ENCODE measurements around the gene TSC22D1. TPM values are rescaled to one million over a fixed set of nuclear protein-coding genes. Genes with fewer than 3 reads are reported as not detected.

TSC22D1 gene
- total RNA-seq, 1 donor from 2014 or later, result 149 TPM

- Histone ChIP-seq H3K9me3 (no peaks in the 10 kb centered on the region), H3K4me3 (no peak overlapping the region), H3K27me3 (no peaks in the 10 kb centered on the region), H3K4me1 (no peaks in the 10 kb centered on the region), H3K36me3 (no peaks in the 10 kb centered on the region), H3K27ac (no peak overlapping the region)
- intact Hi-C loops (cut with DNase I), result no loop called here
- no peak for TF ChIP-seq CTCF (IDR thresholded peaks at IDR 0.05)
- DNase-seq, result no peak
- ATAC-seq, result no peak
These were observed 164.3 kb downstream of the TSC22D1 start for GRCh38 chr13:44411841-44412240.

- intact Hi-C loops (cut with DNase I), result no loop called here
- no peak for DNase-seq
These were observed 165.7 kb downstream of the TSC22D1 start for GRCh38 chr13:44410328-44410859.

GRCh38 chr13:44409595-44409994, 166.5 kb downstream of the TSC22D1 start:
- Histone ChIP-seq H3K4me3 (no peak overlapping the region), H3K36me3 (no peaks in the 10 kb centered on the region), H3K27ac (no peak overlapping the region), H3K27me3 (no peaks in the 10 kb centered on the region), H3K9me3 (no peaks in the 10 kb centered on the region), H3K4me1 (no peaks in the 10 kb centered on the region)
- no peak for DNase-seq
- ATAC-seq, result no peak
- TF ChIP-seq CTCF (IDR thresholded peaks at IDR 0.05), result no peak
- intact Hi-C loops (cut with DNase I), result no loop called here

More at GRCh38 chr13:44410328-44410859, 165.7 kb downstream of the TSC22D1 start:
- Histone ChIP-seq H3K4me1 (no peaks in the 10 kb centered on the region), H3K27ac (no peak overlapping the region), H3K36me3 (no peaks in the 10 kb centered on the region), H3K9me3 (no peaks in the 10 kb centered on the region), H3K27me3 (no peaks in the 10 kb centered on the region), H3K4me3 (no peak overlapping the region)
- no peak for TF ChIP-seq CTCF (IDR thresholded peaks at IDR 0.05)
- no peak for ATAC-seq

- Histone ChIP-seq H3K36me3 (no peaks in the 10 kb centered on the region), H3K4me3 (no peak overlapping the region), H3K27ac (no peak overlapping the region), H3K27me3 (no peaks in the 10 kb centered on the region), H3K4me1 (no peaks in the 10 kb centered on the region), H3K9me3 (no peaks in the 10 kb centered on the region)
- no peak for DNase-seq
- no peak for ATAC-seq
- intact Hi-C loops (cut with DNase I), result no loop called here
- no peak for TF ChIP-seq CTCF (IDR thresholded peaks at IDR 0.05)
These were observed 168.2 kb downstream of the TSC22D1 start for GRCh38 chr13:44407891-44408290.

GRCh38 chr13:44407379-44407778, 168.8 kb downstream of the TSC22D1 start:
- no peak overlapping the region for H3K4me3 ChIP-seq
- DNase-seq, result no peak
- TF ChIP-seq CTCF (IDR thresholded peaks at IDR 0.05), result no peak
- no peaks in the 10 kb centered on the region for H3K9me3 ChIP-seq
- H3K36me3 ChIP-seq, result no peaks in the 10 kb centered on the region
- H3K27ac ChIP-seq, result no peak overlapping the region
- H3K27me3 ChIP-seq, result no peaks in the 10 kb centered on the region
- no peaks in the 10 kb centered on the region for H3K4me1 ChIP-seq
- intact Hi-C loops (cut with DNase I), result no loop called here
- no peak for ATAC-seq

- no peak for ATAC-seq
- H3K27ac ChIP-seq, result no peak overlapping the region
- intact Hi-C loops (cut with DNase I), result no loop called here
These were observed 169.5 kb downstream of the TSC22D1 start for GRCh38 chr13:44406617-44407016.

More at GRCh38 chr13:44406617-44407016, 169.5 kb downstream of the TSC22D1 start:
- H3K27me3 ChIP-seq, result no peaks in the 10 kb centered on the region
- DNase-seq, result no peak
- H3K9me3 ChIP-seq, result no peaks in the 10 kb centered on the region
- no peak overlapping the region for H3K4me3 ChIP-seq
- no peaks in the 10 kb centered on the region for H3K36me3 ChIP-seq
- no peaks in the 10 kb centered on the region for H3K4me1 ChIP-seq
- TF ChIP-seq CTCF (IDR thresholded peaks at IDR 0.05), result no peak
